Right lobe of liver (tissue), 4 donors: ENCODE measurements around the gene PAQR8.

Source experiments
- CTCF ChIP-seq, 4 donors: fragments of 200-600 bp in 3 of 4; fragments of 450-650 bp in 1 of 4; IDR thresholded peaks; one replicate each; pipeline versions ENCODE4 v1.5.1 to v1.8.0; 2016 to 2022; ENCODE audit warnings: antibody characterized with exemption in 4 of 4, mild to moderate bottlenecking in 2 of 4
- POLR2A ChIP-seq: fragments of 450-650 bp; IDR thresholded peaks from one replicate; pipeline ENCODE4 v1.6.1; 2017; ENCODE audit warnings: antibody characterized with exemption, mild to moderate bottlenecking
- donor health status: DM: no; HTN: no; CAD: no.
- donor health status: DM: no; HTN: no; CAD: no.
- donor health status: DM: no; HTN: yes; CAD: no.

GRCh38 chr6:52399511-52400312 is 37.8 kb downstream of the PAQR8 start:
- TF ChIP-seq POLR2A (no peak), CTCF (IDR thresholded peaks at IDR 0.05) (peak; percentile 79 to 84 (median 81))
